PC-3 (cell line): ENCODE data around the gene RDH12. TPM values are rescaled to one million over a fixed set of nuclear protein-coding genes. Genes with fewer than 3 reads are reported as not detected.

ENCODE experiments used
- ATAC-seq: fragments of 200-7000 bp; cut with Tn5 transposase; 2 replicates; pipeline ENCODE4 v1.9.1; 2020; ENCODE audit warnings: mild to moderate bottlenecking, moderate library complexity
- BruUV-seq: library from RNA; stranded (reverse); fragments of 400-500 nt; replicated peaks from 2 replicates; lab custom pipeline; 2021; lab: Mats Ljungman, UMichigan
- CTCF ChIA-PET: fragments of 300-600 bp; sonication (Branson Sonifier 250); formaldehyde crosslinking; loops from one replicate; lab custom pipeline; 2022; ENCODE audit warnings: antibody characterized with exemption; lab: Charles Lee
- POLR2A ChIA-PET: fragments of 300-600 bp; sonication (Branson Sonifier 250); formaldehyde crosslinking; loops from one replicate; lab custom pipeline; 2022; ENCODE audit warnings: antibody characterized with exemption; ENCODE audit not compliant: unreplicated experiment; lab: Charles Lee
- DNase-seq: peaks from one replicate; pipeline ENCODE4 v3.0.0-alpha.2; 2015
- H2AFZ ChIP-seq: fragments of 300-600 bp; sonication (generic); 2 replicates; pipeline ENCODE4 v1.6.0; 2016; ENCODE audit warnings: antibody characterized with exemption, low read length
- H3F3A ChIP-seq: fragments of 300-600 bp; sonication (generic); one replicate; pipeline ENCODE4 v1.6.0; 2017; ENCODE audit warnings: antibody characterized with exemption, low read length, control low read depth, mild to moderate bottlenecking; ENCODE audit not compliant: unreplicated experiment
- H3K27ac ChIP-seq: fragments of 300-600 bp; sonication (generic); 2 replicates; pipeline ENCODE4 v1.5.1; 2016; ENCODE audit warnings: mild to moderate bottlenecking, low read length
- H3K27me3 ChIP-seq: fragments of 300-600 bp; sonication (generic); 2 replicates; pipeline ENCODE4 v1.6.1; 2016; ENCODE audit warnings: low read length, mixed read lengths
- H3K36me3 ChIP-seq: fragments of 300-600 bp; sonication (generic); 2 replicates; pipeline ENCODE4 v1.6.1; 2016; ENCODE audit warnings: low read depth, mixed run types, low read length, mixed read lengths
- H3K4me1 ChIP-seq: fragments of 300-600 bp; sonication (generic); 2 replicates; pipeline ENCODE4 v1.5.1; 2016; ENCODE audit warnings: low read length; ENCODE audit not compliant: insufficient read depth
- H3K4me2 ChIP-seq: fragments of 300-600 bp; sonication (generic); 2 replicates; pipeline ENCODE4 v1.6.0; 2016; ENCODE audit warnings: low read length
- H3K4me3 ChIP-seq: fragments of 300-600 bp; sonication (generic); 2 replicates; pipeline ENCODE4 v1.5.1; 2016; ENCODE audit warnings: mild to moderate bottlenecking, low read length, mixed read lengths
- H3K79me2 ChIP-seq: fragments of 300-600 bp; sonication (generic); 2 replicates; pipeline ENCODE4 v1.6.1; 2017; ENCODE audit warnings: low read length, mixed read lengths
- H3K9ac ChIP-seq: fragments of 300-600 bp; sonication (generic); 2 replicates; pipeline ENCODE4 v1.6.0; 2016; ENCODE audit warnings: mild to moderate bottlenecking, low read length
- H3K9me2 ChIP-seq: fragments of 300-600 bp; sonication (generic); replicated peaks from 2 replicates; pipeline ENCODE4 v1.6.1; 2016; ENCODE audit warnings: mixed run types, low read length, mixed read lengths
- H3K9me3 ChIP-seq: fragments of 300-600 bp; sonication (generic); 2 replicates; pipeline ENCODE4 v1.6.1; 2016; ENCODE audit warnings: low read length, mixed read lengths
- H4K20me1 ChIP-seq: fragments of 300-600 bp; sonication (generic); 2 replicates; pipeline ENCODE4 v1.6.1; 2016; ENCODE audit warnings: low read length, mixed read lengths
- EZH2 ChIP-seq: fragments of 300-600 bp; sonication (generic); IDR thresholded peaks from one replicate; pipeline ENCODE4 v1.6.1; 2017; ENCODE audit warnings: antibody characterized with exemption, mild to moderate bottlenecking, low read length; ENCODE audit not compliant: unreplicated experiment
- EZH2phosphoT487 ChIP-seq: fragments of 300-600 bp; sonication (generic); IDR thresholded peaks from 2 replicates; pipeline ENCODE4 v1.6.1; 2018; ENCODE audit warnings: mild to moderate bottlenecking, antibody characterized with exemption, low read length, borderline replicate concordance
- intact Hi-C: fragments of 100-400 bp; cut with micrococcal nuclease; formaldehyde crosslinking; loops from 2 replicates; pipeline ENCODE4 v1.9.0; 2023
- total RNA-seq: library from RNA; depleted of rRNA; stranded (reverse); fragments of >200 nt; gene quantifications from 2 replicates; pipeline ENCODE4 v1.2.3, GENCODE V29; 2014
- TF ChIP-seq, protein P1 (sequence below): fragments of 300-600 bp; sonication (generic); conservative IDR thresholded peaks from 2 replicates; pipeline ENCODE4 v1.5.1; 2017; ENCODE audit warnings: antibody characterized with exemption, low read depth, mild to moderate bottlenecking, low read length

RDH12 gene
- total RNA-seq, 1 experiment from 2014 or later: not detected

DNA sequence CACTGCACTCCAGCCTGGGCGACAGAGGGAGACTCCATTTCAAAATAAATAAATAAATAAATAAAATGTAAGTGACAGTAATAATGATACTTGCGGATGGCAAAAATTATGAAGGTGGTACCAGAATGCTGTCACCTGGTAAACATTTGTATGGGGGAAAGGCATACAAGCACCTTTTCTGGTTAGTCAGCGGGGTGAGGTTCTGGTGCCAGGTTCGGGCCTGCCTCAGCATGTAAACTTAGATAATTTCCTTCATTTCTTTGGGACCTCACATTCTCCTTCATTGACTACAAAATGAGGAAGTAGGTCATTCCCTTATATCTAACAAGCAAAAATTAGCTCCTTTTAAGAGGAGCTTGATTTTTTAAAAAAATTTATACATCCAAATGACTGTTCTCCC lies 38.1 kb upstream of the RDH12 start:
- no peak overlapping the region for H3K4me3 ChIP-seq
- no peak overlapping the region for H2AFZ ChIP-seq
- DNase-seq (no peak), ATAC-seq (no peak)
- H3K4me2 ChIP-seq: no peak overlapping the region
- H3K27ac ChIP-seq: no peak overlapping the region
- TF ChIP-seq EZH2phosphoT487 (no peak), EZH2 (no peak)
- TF ChIP-seq, protein P1, sequence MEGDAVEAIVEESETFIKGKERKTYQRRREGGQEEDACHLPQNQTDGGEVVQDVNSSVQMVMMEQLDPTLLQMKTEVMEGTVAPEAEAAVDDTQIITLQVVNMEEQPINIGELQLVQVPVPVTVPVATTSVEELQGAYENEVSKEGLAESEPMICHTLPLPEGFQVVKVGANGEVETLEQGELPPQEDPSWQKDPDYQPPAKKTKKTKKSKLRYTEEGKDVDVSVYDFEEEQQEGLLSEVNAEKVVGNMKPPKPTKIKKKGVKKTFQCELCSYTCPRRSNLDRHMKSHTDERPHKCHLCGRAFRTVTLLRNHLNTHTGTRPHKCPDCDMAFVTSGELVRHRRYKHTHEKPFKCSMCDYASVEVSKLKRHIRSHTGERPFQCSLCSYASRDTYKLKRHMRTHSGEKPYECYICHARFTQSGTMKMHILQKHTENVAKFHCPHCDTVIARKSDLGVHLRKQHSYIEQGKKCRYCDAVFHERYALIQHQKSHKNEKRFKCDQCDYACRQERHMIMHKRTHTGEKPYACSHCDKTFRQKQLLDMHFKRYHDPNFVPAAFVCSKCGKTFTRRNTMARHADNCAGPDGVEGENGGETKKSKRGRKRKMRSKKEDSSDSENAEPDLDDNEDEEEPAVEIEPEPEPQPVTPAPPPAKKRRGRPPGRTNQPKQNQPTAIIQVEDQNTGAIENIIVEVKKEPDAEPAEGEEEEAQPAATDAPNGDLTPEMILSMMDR: no peak
- intact Hi-C loops: no loop called here
- peaks cover 12% of the 10 kb centered on the region for H3K36me3 ChIP-seq
- peaks cover 63% of the 10 kb centered on the region for H3K79me2 ChIP-seq
- H3K9me3 ChIP-seq: no peaks in the 10 kb centered on the region
- no peaks in the 10 kb centered on the region for H3K4me1 ChIP-seq
- H4K20me1 ChIP-seq: peaks cover 18% of the 10 kb centered on the region; the same call in 1 of the 2 replicates
- no peak overlapping the region for H3K9ac ChIP-seq
- ChIA-PET POLR2A (no interaction called here), CTCF (interaction anchor here (0.6 kb wide), 1 partner anchor 1934 kb away, joined by 4 read pairs; no protein-coding TSS in a partner anchor)
- H3K9me2 ChIP-seq: no peaks in the 10 kb centered on the region
- no TSS peak for BruUV-seq
- no peaks in the 10 kb centered on the region for H3K27me3 ChIP-seq
- H3F3A ChIP-seq: no peaks in the 10 kb centered on the region

DNA sequence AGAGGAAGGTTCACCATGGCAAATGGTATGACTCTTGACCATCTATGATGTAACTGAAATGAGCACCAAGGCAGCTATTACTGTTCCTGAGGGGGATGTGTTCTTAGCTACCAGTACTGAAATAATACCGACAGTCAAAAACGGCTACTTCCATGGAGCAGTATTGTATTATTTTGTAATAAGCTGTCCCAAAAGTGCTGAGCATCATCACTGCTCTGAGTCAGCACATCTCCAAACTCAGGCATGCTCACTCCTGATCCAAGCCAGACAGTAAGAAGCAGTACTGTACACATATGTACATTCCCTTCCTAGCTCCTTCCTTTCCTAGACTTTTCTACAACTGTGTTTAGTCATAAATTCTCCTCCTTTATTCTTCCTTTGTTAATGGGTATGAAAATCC lies 35.8 kb upstream of the RDH12 start:
- DNase-seq (no peak), ATAC-seq (no peak)
- ChIA-PET POLR2A (no interaction called here), CTCF (no interaction called here)
- H3K4me2 ChIP-seq: no peak overlapping the region
- no peaks in the 10 kb centered on the region for H3F3A ChIP-seq
- no peaks in the 10 kb centered on the region for H3K36me3 ChIP-seq
- H3K9ac ChIP-seq: no peak overlapping the region
- H3K27ac ChIP-seq: no peak overlapping the region
- peaks cover 85% of the 10 kb centered on the region for H3K79me2 ChIP-seq
- H3K27me3 ChIP-seq: no peaks in the 10 kb centered on the region
- H2AFZ ChIP-seq: no peak overlapping the region
- TF ChIP-seq, protein P1: no peak
- no peak for TF ChIP-seq EZH2phosphoT487
- no peak for TF ChIP-seq EZH2
- H3K9me2 ChIP-seq: no peaks in the 10 kb centered on the region
- H4K20me1 ChIP-seq: peaks cover 18% of the 10 kb centered on the region; the same call in 1 of the 2 replicates
- H3K4me1 ChIP-seq: no peaks in the 10 kb centered on the region
- no peak overlapping the region for H3K4me3 ChIP-seq
- no peaks in the 10 kb centered on the region for H3K9me3 ChIP-seq
- intact Hi-C loops: loop anchor here (5.0 kb wide), 1 partner anchor 139 kb away; no protein-coding TSS in a partner anchor
- BruUV-seq: no TSS peak

DNA sequence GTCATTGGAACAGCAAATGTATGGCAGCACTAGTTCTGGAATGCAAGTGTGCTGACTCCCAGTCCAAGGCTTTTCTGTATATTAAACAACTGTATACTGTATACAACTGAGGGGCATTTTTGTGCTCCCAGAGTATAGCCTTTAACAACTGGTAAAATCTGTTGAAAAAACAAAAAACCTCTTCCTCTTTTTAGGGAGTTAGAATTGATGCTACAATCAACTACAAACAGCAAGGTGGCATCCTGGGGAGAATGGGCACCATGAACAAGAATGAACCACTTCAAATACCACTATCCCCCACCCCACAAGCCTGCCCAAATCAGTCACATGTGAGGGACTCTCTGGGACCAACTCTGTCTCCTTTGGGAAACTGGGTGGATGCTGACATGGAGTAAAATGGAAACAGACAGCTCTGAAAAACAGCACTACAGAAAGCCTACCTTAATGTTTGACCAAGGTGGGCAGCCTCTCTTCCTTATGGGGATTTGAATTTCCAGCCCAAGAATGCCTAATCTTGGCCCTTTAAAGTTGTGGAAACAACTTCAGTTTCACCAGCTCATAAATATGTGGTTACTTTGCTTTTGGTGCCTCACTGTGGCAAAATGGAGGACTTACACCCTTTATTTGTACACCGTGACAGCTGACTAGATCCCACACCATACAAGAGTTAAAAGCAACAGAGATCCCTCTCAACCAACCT lies 34.8 kb upstream of the RDH12 start:
- Histone ChIP-seq H3K9ac (no peak overlapping the region), H3K4me3 (no peak overlapping the region), H3K9me2 (no peaks in the 10 kb centered on the region), H3K27me3 (no peaks in the 10 kb centered on the region), H3K79me2 (peaks cover 96% of the 10 kb centered on the region), H2AFZ (no peak overlapping the region), H3K4me1 (no peaks in the 10 kb centered on the region), H4K20me1 (peaks cover 18% of the 10 kb centered on the region; the same call in 1 of the 2 replicates), H3K9me3 (no peaks in the 10 kb centered on the region), H3F3A (no peaks in the 10 kb centered on the region), H3K4me2 (no peak overlapping the region), H3K36me3 (no peaks in the 10 kb centered on the region), H3K27ac (no peak overlapping the region)
- no TSS peak for BruUV-seq
- no peak for TF ChIP-seq EZH2
- no peak for TF ChIP-seq EZH2phosphoT487
- TF ChIP-seq, protein P1: peak; percentile 86
- CTCF ChIA-PET: interaction anchor here (0.5 to 1.2 kb wide), 15 partner anchors 29 to 201 kb away, joined by 3 to 70 read pairs (median 3); partner anchors contain the start of genes ARG2, PIGH and RDH11
- ATAC-seq (peak; percentile 90), DNase-seq (peak; percentile 69)
- intact Hi-C loops: loop anchor here (1.0 to 5.0 kb wide), 6 partner anchors 37 to 140 kb away; no protein-coding TSS in a partner anchor
- POLR2A ChIA-PET: no interaction called here
